A549 (cell line): Measurements from ENCODE around the gene SEC62.

ENCODE experiments used
- CTCF ChIP-seq: fragments of >200 bp; sonication (Bioruptor Twin); formaldehyde crosslinking; IDR thresholded peaks from 3 replicates; pipeline ENCODE4 v1.5.1; 2016
- JUNB ChIP-seq: fragments of >200 bp; sonication (Bioruptor Twin); formaldehyde crosslinking; IDR thresholded peaks from 2 replicates; pipeline ENCODE4 v1.6.1; 2016
- POLR2A ChIP-seq: IDR thresholded peaks from 2 replicates; pipeline ENCODE4 v1.6.1; 2012; ENCODE audit warnings: mild to moderate bottlenecking, low read length

DNA sequence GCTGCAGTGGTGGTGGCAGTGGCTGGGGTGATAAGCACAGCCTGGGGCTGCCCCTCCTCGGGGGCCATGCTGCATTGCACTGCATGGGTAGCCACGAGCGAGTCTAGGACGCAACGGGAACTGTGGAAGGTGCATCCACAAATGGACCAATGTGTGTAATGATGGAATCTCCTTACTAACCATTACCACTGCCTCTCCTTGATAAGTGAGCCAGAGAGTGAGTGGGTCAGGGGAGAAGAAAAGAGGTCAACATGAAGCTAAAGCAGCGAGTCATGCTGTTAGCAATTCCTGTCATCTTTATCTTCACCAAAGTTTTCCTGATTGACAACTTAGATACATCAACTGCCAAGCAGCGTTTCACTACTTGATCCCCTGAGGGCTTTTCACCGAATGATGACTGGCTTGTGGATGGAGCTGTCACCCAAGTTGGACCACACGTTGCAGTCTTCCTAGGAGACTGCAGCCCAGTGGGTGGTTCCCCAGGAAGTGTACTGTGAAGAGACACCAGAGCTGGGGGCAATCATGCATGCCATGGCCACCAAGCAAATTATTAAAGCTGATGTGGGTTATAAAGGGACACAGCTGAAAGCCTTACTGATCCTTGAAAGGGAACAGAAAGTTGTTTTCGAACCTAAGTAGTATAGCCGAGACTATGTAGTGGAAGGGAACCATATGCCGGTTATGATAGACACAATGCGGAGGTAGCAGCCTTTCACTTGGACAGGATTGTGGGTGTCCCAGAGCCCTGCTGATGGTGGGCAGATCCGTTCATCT is 34.7 kb upstream of the SEC62 start:
- TF ChIP-seq POLR2A: no peak
- TF ChIP-seq CTCF: no peak
- TF ChIP-seq JUNB: no peak
